Measurements from ENCODE around the gene PRDM9. TPM values are rescaled to one million over a fixed set of nuclear protein-coding genes. Genes with fewer than 3 reads are reported as not detected.
A peak's percentile ranks its signal among the peaks of the same experiment; 100 is the strongest.
"Not testable (repeated sequence)": the region's sequence is repeated elsewhere in the genome, so short reads cannot be mapped to it uniquely, and the experiment has no call there.

PRDM9 gene
- polyA plus RNA-seq (ENCODE audit: insufficient read depth in 1 of 5, insufficient read length in 5 of 5, low replicate concordance in 1 of 5): not detected
- long read RNA-seq, donor 1: 0 reads
- long read RNA-seq, donor 2: 0 reads
- long read RNA-seq, donor 3: 0 reads
- long read RNA-seq, donor 4: 0 reads
- long read RNA-seq, donor 5: 0 reads
- long read RNA-seq, donor 6: 0 reads
- long read RNA-seq, donor 7: 0 reads
- long read RNA-seq, donor 8: 0 reads

GRCh38 chr5:23507278-23507685, at the start of gene PRDM9:
Gene PRDM9, plus strand, starts transcription at chr5:23507609. Its CDS starts 1,425 bp downstream, at chr5:23509034.
- peak; percentile 37 to 57 for DNase-seq

- no peak for DNase-seq
These were observed 49.6 kb upstream of the PRDM9 start for GRCh38 chr5:23457780-23458179.

- no peak for DNase-seq
These were observed 48.2 kb upstream of the PRDM9 start for GRCh38 chr5:23459214-23459613.

GRCh38 chr5:23461576-23461975, 45.8 kb upstream of the PRDM9 start:
- DNase-seq: no peak

GRCh38 chr5:23466401-23466912, 41.0 kb upstream of the PRDM9 start:
- no peak for DNase-seq

- no peak for DNase-seq
These were observed 38.8 kb upstream of the PRDM9 start for GRCh38 chr5:23468658-23469057.

GRCh38 chr5:23473915-23474314, 33.5 kb upstream of the PRDM9 start:
- DNase-seq: no peak

GRCh38 chr5:23474315-23474714, 33.1 kb upstream of the PRDM9 start:
- no peak for DNase-seq

- no peak for DNase-seq
These were observed 30.8 kb upstream of the PRDM9 start for GRCh38 chr5:23476580-23476979.

GRCh38 chr5:23482642-23483041, 24.8 kb upstream of the PRDM9 start:
- DNase-seq: no peak

- no peak for DNase-seq
These were observed 24.3 kb upstream of the PRDM9 start for GRCh38 chr5:23483090-23483489.

- DNase-seq: no peak
These were observed 23.3 kb upstream of the PRDM9 start for GRCh38 chr5:23484096-23484495.

- not testable (repeated sequence) for DNase-seq
These were observed 21.2 kb upstream of the PRDM9 start for GRCh38 chr5:23486227-23486626.

GRCh38 chr5:23490993-23491392, 16.4 kb upstream of the PRDM9 start:
- DNase-seq: no peak

- DNase-seq: no peak
These were observed 12.9 kb upstream of the PRDM9 start for GRCh38 chr5:23494558-23494957.

GRCh38 chr5:23496576-23496975, 10.8 kb upstream of the PRDM9 start:
- no peak for DNase-seq

- DNase-seq: peak; percentile 20 to 21
These were observed 826 bp upstream of the PRDM9 start for GRCh38 chr5:23506329-23507236.

- not testable (repeated sequence) for DNase-seq
These were observed 3.0 kb downstream of the PRDM9 start for GRCh38 chr5:23510434-23510833.

- DNase-seq: no peak
These were observed 15.1 kb downstream of the PRDM9 start for GRCh38 chr5:23522553-23522952.

GRCh38 chr5:23523031-23523430, 15.6 kb downstream of the PRDM9 start:
- DNase-seq: no peak

- DNase-seq: no peak
These were observed 16.6 kb downstream of the PRDM9 start for GRCh38 chr5:23523998-23524397.

GRCh38 chr5:23525751-23526150, 18.3 kb downstream of the PRDM9 start:
- no peak for DNase-seq

GRCh38 chr5:23526616-23527015, 19.2 kb downstream of the PRDM9 start:
- not testable (repeated sequence) for DNase-seq

Data from right lung (tissue), 10 donors.